ENCODE results near the gene ZNFX1. TPM values are rescaled to one million over a fixed set of nuclear protein-coding genes. Genes with fewer than 3 reads are reported as not detected.
"Not testable (repeated sequence)": the region's sequence is repeated elsewhere in the genome, so short reads cannot be mapped to it uniquely, and the experiment has no call there.

ZNFX1 gene
- total and polyA plus RNA-seq, 2 donors: 17.2 to 22.2 TPM

DNA sequence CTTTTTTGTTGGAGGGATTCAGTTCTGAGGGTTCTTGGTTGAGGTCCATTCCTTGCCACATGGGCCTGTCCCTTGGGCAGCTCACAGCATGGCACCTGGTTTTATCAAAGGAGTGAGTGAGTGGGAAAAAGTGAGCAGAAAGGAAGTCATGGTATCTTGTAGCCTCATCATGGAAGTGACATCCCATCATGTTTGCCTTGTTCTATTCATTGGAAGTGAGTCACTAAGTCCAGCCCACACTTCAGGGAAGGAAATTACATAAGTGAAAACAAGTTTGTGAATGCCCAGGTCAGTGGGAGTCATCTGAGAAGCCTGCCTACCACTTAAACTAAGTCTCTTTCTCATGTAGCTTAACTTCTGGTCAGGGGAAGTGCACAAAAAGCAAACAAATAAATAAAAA, 32.8 kb upstream of the ZNFX1 start:
- Histone ChIP-seq H3K4me1 (ENCODE audit: insufficient read depth) (no peaks in the 10 kb centered on the region), H3K4me3 (ENCODE audit: low read depth, low read length) (no peak overlapping the region), H3K27ac (ENCODE audit: low read depth) (no peak overlapping the region), H3K36me3 (ENCODE audit: insufficient read depth) (no peaks in the 10 kb centered on the region)
- no peak for DNase-seq (ENCODE audit: extremely low spot score)

DNA sequence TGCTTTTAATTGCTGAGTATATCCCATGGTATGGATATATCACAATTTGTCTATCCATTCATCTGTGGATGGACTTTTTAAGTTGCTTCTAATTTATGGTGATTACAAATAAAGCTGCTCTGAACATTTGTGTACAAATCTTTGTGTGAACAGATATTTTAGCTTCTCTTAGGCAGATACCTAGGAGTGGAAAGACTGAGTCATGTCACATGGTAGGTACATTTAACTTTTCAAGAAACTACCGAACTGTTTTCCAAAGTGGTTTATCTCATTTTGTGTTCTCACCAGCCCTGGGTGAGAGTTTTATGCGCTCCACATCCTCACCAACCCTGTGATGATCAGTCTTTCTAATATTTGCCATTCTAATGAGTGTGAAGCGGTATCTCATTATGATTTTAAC, 31.0 kb upstream of the ZNFX1 start:
- Histone ChIP-seq H3K4me3 (ENCODE audit: low read depth, low read length) (no peak overlapping the region), H3K4me1 (ENCODE audit: insufficient read depth) (no peaks in the 10 kb centered on the region), H3K36me3 (ENCODE audit: insufficient read depth) (no peaks in the 10 kb centered on the region), H3K27ac (ENCODE audit: low read depth) (no peak overlapping the region)
- DNase-seq (ENCODE audit: extremely low spot score): no peak
- 81% methylated on average over 3 of the region's 3 CpGs for WGBS

DNA sequence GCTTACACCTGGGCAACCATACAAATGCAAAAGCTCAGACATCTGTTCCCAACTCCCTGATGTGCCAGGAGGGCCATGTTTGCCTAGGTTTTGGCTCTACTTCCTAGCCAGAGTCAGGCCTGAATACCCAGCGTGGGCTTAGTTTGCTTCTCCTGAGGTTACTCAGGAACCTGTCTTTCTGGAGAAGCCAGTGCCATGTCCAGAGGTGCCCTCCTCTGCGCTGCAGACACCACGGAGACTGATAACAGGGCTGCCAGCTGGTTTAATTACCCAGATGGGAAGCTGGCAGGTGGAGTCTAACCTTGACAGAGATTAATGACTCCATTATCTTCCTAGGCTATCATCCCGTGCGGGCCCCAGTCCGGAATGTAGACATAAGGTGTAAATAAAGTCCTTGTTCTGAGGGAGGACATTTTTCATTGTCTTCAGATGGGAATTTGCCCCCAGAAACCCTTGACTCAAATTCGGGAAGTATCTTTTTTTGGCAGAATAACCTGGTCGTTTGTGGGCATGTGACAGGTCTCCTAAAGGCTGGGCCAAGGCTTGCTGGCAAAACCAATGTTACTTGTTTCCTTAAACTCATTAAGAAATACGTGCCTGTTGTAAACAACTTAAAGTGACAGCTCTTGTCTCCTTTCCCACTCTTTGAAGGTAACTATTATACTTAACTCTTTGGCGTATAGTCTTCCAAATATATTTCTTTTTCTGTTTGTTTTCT, 29.2 kb upstream of the ZNFX1 start:
- DNase-seq (ENCODE audit: extremely low spot score): no peak
- WGBS: 64% methylated on average over 10 of the region's 10 CpGs
- H3K36me3 ChIP-seq (ENCODE audit: insufficient read depth): no peaks in the 10 kb centered on the region
- H3K27ac ChIP-seq (ENCODE audit: low read depth): no peak overlapping the region
- no peaks in the 10 kb centered on the region for H3K4me1 ChIP-seq (ENCODE audit: insufficient read depth)
- H3K4me3 ChIP-seq (ENCODE audit: low read depth, low read length): no peak overlapping the region

DNA sequence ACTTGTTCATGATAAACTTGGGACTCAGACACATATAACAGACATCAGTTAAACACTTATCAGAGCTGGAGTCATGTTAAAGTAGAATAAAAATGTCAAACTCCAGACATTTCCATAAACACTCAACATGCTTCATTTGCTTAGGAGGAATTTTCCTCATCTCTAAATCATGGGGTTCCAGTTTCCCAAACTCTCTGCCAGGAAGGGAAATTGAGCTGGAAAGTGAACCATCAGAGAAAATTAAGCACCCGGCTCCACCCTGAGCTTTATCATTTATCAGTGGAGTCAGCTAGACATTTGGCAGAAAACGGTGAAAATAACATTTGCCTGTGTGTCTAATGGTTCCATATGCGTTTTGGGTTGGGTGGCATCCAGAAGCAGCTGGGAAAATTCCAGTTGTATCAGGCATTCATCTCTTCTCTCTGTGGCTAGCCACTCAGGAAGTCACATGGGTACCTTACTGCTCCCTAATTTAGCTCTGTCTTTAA, 25.3 kb upstream of the ZNFX1 start:
- Histone ChIP-seq H3K4me1 (ENCODE audit: insufficient read depth) (no peaks in the 10 kb centered on the region), H3K4me3 (ENCODE audit: low read depth, low read length) (no peak overlapping the region), H3K36me3 (ENCODE audit: insufficient read depth) (no peaks in the 10 kb centered on the region), H3K27ac (ENCODE audit: low read depth) (no peak overlapping the region)
- WGBS: 18% methylated on average over 3 of the region's 3 CpGs
- no peak for DNase-seq (ENCODE audit: extremely low spot score)

DNA sequence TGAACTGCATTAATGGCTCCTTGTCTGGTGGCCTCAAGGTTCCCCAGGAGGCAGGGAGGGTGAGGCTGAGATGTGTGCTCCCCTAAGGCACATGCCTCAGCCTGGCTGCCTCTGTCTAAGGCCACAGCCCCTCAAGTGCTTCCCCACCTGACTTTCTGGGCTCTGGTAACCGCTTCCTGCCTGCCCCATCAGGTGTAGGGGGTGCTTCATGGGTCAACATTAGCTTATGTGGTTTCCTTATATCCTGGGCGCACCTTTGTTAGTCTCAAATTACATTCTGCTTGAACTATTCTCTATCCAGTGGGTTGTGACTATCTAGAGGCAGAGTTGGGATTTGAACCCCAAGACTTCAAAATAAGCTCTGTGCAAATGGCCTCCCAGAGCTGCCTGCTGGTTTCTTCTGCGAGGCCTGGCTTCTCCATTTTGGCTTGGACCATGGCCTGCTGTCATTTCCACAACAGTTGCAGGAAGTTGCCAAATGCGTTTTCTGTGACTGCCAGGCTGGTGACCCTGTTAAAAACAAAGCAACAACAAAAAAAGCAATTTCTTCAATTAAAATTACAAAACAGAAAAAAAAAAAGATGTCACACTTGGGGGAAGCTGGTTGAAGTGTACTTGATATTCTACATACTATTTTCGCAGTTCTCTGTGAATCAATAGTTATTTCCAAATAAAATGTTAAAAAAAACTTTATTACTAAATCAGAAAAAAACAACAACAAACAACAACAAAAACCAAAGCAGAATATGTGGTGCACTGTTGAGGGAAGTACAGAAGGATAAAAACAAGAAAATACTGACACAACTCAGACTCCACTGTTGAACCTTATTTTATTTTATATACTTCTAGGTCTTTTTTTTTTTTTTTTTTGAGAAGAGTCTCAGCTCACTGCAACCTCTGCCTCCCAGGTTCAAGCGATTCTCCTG, 20.0 kb upstream of the ZNFX1 start:
- Histone ChIP-seq H3K27ac (ENCODE audit: low read depth) (no peak overlapping the region), H3K4me3 (ENCODE audit: low read depth, low read length) (no peak overlapping the region), H3K4me1 (ENCODE audit: insufficient read depth) (no peaks in the 10 kb centered on the region), H3K36me3 (ENCODE audit: insufficient read depth) (no peaks in the 10 kb centered on the region)
- WGBS: 85% methylated on average over 6 of the region's 6 CpGs
- DNase-seq (ENCODE audit: extremely low spot score): no peak

DNA sequence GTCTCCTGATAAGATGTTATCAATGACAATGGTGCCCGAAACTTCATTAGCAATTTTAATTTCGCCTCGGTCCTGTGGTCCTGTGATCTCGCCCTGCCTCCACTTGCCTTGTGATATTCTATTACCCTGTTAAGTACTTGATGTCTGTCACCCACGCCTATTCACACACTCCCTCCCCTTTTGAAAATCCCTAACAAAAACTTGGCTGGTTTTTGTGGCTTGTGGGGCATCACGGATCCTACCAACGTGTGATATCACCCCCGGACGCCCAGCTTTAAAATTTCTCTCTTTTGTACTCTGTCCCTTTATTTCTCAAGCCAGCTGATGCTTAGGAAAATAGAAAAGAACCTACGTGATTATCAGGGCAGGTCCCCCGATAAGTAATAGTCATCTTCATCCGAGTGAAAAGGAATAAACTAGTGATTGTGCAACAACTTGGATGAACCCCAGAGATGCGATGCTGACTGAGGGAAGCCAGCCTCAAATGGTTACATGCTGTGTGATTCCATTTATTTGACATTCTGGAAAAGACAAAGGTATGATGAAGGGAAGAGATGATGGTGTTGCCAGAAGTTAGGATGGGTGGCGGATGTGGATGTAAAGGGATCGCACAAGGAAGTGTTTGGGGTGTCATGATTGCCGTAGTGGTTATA, 16.3 kb upstream of the ZNFX1 start:
- WGBS: 69% methylated on average over 14 of the region's 16 CpGs

DNA sequence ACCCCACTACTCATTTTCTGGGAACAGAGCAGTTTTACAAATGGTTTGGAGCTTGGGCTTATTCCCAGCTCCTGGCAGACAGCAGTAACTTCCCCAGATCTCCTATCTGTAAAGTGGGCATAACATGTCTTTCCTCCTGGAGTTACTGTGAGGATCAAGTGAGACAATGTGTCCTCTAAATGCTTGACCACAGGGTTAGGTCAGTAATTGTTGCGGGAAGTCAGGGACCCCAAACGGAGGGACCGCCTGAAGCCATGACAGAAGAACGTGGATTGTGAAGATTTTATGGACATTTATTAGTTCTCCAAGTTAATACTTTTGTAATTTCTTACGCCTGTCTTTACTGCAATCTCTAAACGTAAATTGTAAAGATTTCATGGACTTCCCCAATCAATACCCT, 15.3 kb upstream of the ZNFX1 start:
- no peaks in the 10 kb centered on the region for H3K4me1 ChIP-seq (ENCODE audit: insufficient read depth)
- no peak for DNase-seq (ENCODE audit: extremely low spot score)
- H3K27ac ChIP-seq (ENCODE audit: low read depth): no peak overlapping the region
- peaks cover 2% of the 10 kb centered on the region for H3K36me3 ChIP-seq (ENCODE audit: insufficient read depth)
- no peak overlapping the region for H3K4me3 ChIP-seq (ENCODE audit: low read depth, low read length)
- 88% methylated on average over 6 of the region's 6 CpGs for WGBS

More for the DNA sequence above, 16.3 kb upstream of the ZNFX1 start:
- not testable (repeated sequence) for H3K36me3 ChIP-seq (ENCODE audit: insufficient read depth); H3K27ac ChIP-seq (ENCODE audit: low read depth); DNase-seq (ENCODE audit: extremely low spot score); H3K4me3 ChIP-seq (ENCODE audit: low read depth, low read length); H3K4me1 ChIP-seq (ENCODE audit: insufficient read depth)

DNA sequence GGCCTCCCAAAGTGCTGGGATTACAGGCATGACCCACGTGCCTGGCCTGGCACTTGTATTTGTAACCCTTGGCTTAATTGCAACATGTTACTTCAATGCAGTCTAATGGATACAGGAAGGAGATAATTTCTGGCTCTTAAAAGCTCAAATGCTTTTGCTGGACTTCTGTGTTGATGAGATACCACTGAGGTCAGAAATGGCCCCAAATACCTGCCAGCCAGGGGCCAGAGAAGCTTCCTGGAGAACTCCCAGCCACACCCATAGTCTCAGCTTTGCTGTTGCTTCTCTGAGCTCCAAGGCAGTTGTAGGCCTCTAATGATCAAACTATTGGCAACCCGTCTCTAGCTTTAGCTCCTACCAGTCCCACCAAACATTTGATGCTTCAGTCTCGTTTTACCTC, 14.2 kb upstream of the ZNFX1 start:
- Histone ChIP-seq H3K4me1 (ENCODE audit: insufficient read depth) (no peaks in the 10 kb centered on the region), H3K4me3 (ENCODE audit: low read depth, low read length) (no peak overlapping the region), H3K36me3 (ENCODE audit: insufficient read depth) (peaks cover 2% of the 10 kb centered on the region), H3K27ac (ENCODE audit: low read depth) (no peak overlapping the region)
- WGBS: 62% methylated on average over 3 of the region's 3 CpGs
- no peak for DNase-seq (ENCODE audit: extremely low spot score)

DNA sequence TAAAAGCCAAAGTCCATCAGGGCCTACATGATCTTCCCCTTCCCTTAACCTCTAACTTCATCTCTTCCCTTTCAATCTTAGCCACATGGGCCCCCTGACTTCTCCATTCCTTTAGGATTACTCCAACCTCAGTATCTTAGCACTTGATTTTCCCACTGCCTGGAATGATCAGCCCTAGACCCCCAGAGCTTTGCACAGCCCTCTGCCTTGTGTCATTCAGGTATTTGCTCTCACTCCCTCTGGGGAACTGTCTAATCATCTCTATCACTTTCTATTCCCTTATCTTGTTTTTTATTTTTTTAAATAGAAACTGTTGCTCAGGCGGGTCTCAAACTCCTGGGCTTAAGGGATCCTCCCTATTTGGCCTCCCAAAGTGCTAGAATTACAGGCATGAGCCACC, 13.3 kb upstream of the ZNFX1 start:
- WGBS: 41% methylated on average over 1 of the region's 1 CpG
- H3K36me3 ChIP-seq (ENCODE audit: insufficient read depth): peaks cover 2% of the 10 kb centered on the region

DNA sequence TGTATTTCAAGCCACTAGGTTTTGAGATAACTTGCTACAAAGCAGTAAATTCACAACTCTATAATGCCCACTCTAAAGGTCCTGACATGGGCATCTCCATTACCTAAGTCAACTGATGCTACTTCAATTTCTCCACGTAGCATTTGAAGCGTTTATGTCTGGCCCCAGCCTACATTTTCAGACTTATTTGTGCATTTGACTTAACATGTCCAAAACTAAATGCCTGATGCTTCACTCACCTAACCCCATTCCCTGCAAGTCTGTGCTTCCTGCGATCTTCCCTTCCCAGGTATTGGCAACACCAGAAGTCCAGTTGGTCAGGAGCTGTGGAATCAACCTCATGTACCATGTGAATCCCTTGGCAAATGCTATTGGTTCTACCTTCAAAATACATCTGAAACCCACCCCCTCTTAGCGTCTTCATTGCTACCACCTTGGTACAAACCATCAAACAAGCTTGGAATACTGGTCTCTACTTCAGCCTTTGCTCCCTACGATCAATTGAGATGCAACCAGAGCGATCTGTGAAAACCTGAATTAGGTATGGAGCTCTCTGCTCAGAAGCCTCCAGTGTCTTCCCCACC, 12.8 kb upstream of the ZNFX1 start:
- H3K27ac ChIP-seq (ENCODE audit: low read depth): no peak overlapping the region
- peaks cover 2% of the 10 kb centered on the region for H3K36me3 ChIP-seq (ENCODE audit: insufficient read depth)
- no peaks in the 10 kb centered on the region for H3K4me1 ChIP-seq (ENCODE audit: insufficient read depth)
- H3K4me3 ChIP-seq (ENCODE audit: low read depth, low read length): no peak overlapping the region
- WGBS: 91% methylated on average over 6 of the region's 6 CpGs
- DNase-seq (ENCODE audit: extremely low spot score): no peak

More for the DNA sequence above, 13.3 kb upstream of the ZNFX1 start:
- no peak overlapping the region for H3K4me3 ChIP-seq (ENCODE audit: low read depth, low read length)
- DNase-seq (ENCODE audit: extremely low spot score): no peak
- no peaks in the 10 kb centered on the region for H3K4me1 ChIP-seq (ENCODE audit: insufficient read depth)
- no peak overlapping the region for H3K27ac ChIP-seq (ENCODE audit: low read depth)

DNA sequence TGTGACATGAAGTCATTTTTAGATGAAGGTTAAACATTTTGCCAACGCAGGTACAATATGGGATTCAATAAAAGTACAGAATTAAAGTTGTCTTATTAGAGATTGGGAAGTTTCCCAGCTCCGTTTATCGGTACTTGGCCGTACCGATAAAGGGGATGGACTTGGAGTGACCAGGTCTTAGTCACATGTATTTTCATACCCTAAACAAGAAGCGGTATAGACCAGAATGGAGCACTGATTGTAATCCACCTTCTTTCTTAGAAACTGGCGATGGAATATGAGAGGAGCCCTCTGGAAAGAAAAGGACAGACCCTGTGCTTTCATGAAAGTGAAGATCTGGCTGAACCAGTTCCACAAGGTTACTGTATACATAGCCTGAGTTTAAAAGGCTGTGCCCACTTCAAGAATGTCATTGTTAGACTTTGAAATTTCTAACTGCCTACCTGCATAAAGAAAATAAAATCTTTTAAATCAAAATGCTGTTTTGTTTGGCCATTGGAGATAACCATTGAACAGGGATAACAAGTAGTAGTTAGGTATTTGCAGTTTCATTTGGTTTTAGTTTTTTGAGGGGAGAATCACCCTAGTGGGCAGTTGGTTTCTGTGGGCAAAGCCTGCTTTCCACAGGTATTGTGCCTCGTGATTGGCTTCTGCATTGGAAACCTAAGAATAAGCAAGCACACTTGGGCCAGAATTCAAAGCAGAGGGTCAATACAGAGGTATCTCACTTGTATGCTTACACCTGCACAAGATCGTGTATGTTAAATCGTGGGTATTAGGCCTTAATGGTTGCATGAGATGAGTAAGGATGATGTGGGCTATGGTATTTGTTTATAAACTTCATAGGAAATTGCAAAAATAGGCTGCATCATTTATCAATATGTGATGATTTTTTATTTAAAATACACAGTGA, 11.2 kb upstream of the ZNFX1 start:
- Histone ChIP-seq H3K27ac (ENCODE audit: low read depth) (no peak overlapping the region), H3K4me3 (ENCODE audit: low read depth, low read length) (no peak overlapping the region), H3K4me1 (ENCODE audit: insufficient read depth) (no peaks in the 10 kb centered on the region), H3K36me3 (ENCODE audit: insufficient read depth) (peaks cover 4% of the 10 kb centered on the region)
- peak; percentile 76 for DNase-seq (ENCODE audit: extremely low spot score)
- 89% methylated on average over 10 of the region's 10 CpGs for WGBS

DNA sequence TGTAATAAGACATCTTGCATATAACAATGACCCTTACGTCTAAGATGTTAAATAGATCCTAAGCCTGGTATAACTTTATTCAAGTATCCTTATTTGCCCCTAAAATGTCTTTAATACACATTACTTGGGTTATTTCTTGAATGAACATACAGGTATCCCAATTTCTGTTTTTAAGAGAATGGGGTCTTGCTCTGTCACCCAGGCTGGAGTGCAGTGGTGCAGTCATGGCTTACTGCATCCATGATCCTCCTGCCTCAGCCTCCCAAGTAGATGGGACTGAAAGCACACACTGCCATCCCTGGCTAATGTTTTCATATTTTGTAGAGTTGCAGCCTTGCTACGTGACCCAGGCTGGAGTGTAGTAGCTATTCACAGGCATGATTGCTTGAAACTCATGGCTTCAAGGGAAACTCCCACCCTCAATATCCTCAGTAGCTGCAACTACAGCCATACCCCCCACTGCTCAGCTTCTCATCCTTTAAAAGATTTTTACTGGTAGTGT, 10.4 kb upstream of the ZNFX1 start:
- Histone ChIP-seq H3K36me3 (ENCODE audit: insufficient read depth) (peaks cover 5% of the 10 kb centered on the region), H3K4me1 (ENCODE audit: insufficient read depth) (no peaks in the 10 kb centered on the region), H3K4me3 (ENCODE audit: low read depth, low read length) (no peak overlapping the region), H3K27ac (ENCODE audit: low read depth) (no peak overlapping the region)
- WGBS: 83% methylated on average over 2 of the region's 2 CpGs
- DNase-seq (ENCODE audit: extremely low spot score): no peak

Measured in urinary bladder (tissue), 4 donors.